CD4-positive, alpha-beta T cell treated with Interleukin-17A for 1 hour (primary cell): Measurements from ENCODE around the gene CFAP97.
A peak's percentile ranks its signal among the peaks of the same experiment; 100 is the strongest.

Experiments
- DNase-seq: peaks from one replicate; pipeline ENCODE4 v3.0.0-alpha.2; 2020

CFAP97 gene

DNA sequence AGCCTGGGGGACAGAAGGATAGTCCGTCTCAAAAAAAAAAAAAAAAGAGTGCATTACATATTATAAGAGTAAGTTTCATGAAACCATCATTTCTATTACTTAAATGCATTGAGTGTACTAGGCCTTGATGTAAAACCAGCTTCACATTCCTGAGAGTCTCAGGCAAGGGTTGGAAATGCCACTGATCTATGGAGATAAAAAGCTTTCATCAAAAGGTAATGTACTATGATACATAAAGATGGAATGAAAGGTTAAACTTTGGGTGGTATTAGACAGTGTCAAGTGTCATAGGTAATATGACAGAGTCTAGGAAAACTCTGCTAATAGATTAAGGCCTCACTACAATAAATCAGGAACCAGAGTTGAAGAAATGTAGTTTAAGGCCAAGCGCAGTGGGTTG, 7.4 kb downstream of the CFAP97 start:
- DNase-seq = no peak

DNA sequence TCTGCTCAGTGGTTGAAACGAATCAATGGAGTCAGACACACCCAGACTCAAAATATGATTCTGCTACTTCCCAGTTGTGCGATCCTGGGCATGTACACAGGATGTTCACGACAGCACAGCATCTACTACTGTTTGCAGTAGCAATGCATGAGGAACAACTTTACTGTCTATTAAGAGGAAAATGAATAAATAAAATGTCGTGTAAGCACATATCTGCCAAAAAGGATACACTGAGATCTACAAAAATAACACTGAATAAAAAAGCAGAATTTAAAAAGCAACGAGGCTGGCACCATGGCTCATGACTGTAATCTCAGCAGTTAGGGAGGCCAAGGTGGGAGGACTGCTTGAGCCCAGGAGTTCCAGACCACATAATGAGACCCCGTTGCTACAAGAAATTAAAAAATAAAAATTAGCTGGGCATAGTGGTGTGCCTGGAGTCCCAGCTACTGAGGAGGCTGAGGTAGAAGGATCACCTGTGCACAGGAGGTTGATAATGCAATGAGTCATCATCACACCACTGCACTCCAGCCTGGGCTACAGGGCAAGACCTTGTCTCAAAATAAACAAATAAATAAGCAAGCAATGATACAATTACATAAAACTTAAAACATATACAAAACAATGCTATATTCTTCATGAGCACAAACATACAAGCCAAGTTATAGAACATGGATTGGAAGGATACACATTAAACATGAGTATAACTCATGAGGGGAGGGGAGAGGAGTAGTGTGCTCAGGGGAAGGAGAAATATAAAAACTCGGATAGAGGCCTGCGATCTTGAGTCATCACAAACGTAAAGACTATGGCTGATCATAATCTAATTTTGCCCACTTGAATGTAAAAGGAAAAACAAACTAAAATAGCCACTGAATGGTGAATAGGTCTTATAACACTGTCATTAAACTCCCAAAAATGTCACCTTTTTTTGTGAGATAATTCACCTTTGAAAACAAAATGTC, 8.6 kb downstream of the CFAP97 start:
- no peak for DNase-seq

DNA sequence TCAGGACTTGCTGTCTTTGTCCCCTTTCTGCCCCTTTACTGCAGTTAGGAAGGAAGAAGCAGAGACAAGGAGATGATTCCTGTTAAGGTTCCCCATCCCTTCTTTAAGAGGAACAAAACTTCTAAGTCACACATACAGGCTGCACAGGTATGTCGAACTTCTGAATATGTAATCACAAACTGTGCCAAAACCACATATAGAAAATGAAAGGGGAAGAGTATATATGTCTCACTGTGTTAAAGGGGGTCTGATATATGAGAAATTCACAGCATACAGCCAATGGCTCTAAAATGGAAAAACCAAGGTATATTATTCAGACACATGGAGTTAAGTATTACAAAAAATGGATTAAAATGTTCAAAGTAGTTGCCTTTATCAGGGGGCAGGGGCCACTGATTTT, 11.7 kb downstream of the CFAP97 start:
- DNase-seq = no peak

GRCh38 chr4:185190306-185190856, 13.4 kb downstream of the CFAP97 start:
- DNase-seq = no peak

GRCh38 chr4:185189606-185190305, 14.0 kb downstream of the CFAP97 start:
- no peak for DNase-seq

DNA sequence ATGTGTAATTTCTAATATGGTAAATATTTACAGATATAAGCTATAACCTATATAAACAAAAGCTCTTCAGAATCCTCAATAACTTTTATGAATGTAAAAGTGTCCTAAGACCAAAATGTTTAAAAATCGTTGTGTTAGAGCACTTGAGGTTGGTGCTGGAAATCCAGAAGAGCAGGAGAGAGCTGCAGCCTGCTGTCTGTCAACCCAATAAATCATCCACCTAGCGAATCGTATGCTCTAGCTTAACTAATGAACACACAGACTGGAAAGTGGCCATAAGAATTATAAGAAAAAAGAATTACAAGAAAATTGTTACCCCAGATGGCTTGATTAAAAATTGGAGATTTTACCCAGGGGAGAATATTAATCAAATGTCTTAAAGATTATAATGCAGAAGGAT, 17.0 kb downstream of the CFAP97 start:
- DNase-seq = no peak

- peak; percentile 85 for DNase-seq
Measured at GRCh38 chr4:185183622-185184281, 20.0 kb downstream of the CFAP97 start.

GRCh38 chr4:185182239-185182638, 21.6 kb downstream of the CFAP97 start:
- DNase-seq = no peak

- no peak for DNase-seq
Measured at GRCh38 chr4:185179488-185179887, 24.3 kb downstream of the CFAP97 start.

- DNase-seq = no peak
Measured at GRCh38 chr4:185171373-185172071, 32.3 kb downstream of the CFAP97 start.

DNA sequence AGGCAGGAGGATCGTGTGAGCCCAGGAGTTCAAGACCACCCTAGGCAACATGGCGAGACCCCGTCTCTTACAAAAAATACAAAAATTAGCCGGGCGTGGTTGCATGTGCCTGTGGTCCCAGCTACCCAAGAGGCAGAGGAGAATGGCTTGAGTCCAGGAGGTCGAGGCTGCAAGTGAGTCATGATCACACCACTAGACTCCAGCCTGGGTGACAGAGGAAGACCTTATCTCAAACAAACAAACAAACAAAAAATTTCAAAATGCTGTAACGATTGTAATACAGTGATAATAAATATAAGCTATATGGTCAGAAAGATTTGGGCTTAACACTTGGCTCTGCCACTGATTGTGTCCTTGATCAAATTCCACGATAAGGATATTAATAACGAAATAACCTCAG, 36.6 kb downstream of the CFAP97 start:
- DNase-seq = no peak

DNA sequence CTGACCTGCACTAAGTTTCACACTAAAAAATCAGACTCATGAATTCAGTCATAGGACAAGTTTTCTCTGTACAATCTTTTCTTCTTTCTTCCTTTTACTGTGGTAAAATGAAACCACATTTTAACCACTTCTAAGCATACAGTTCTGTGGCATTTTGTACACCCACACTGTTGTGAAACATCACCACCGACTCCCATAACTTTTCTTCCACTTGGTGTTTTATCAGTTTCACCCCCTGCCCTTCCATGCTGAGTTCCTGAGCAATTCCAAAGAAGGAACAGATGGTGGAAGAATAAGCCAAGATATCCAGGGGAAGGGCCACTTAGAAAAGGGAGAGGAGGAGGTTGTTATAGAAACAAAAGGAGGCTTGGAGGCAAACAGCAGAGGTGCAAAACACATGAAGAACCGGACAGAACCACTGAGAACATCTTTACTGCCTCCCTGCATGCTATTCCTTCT, 38.2 kb downstream of the CFAP97 start:
- DNase-seq = peak; percentile 64

GRCh38 chr4:185151296-185151695, 52.5 kb downstream of the CFAP97 start:
- no peak for DNase-seq

GRCh38 chr4:185149392-185149791, 54.4 kb downstream of the CFAP97 start:
- no peak for DNase-seq

DNA sequence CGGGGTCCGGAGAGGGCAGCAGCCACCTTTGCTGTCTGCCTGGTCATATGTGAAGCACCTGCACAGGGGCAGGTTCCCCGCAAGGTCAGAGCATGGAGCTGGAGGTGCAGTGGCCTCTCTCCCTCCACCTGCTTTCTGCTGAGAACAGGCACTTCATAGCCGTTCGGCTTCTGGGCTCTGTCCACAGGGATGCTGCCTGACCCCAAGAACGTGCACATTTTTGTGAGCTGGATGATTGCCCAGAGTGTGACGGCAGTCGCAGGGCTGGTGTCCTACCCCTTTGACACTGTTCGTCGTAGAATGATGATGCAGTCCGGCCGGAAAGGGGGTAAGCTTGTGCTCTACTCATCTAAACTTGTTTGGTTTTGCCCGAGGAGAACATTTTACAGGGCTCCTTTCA, 58.2 kb downstream of the CFAP97 start:
- no peak for DNase-seq

GRCh38 chr4:185144601-185145240, 59.1 kb downstream of the CFAP97 start:
- no peak for DNase-seq

GRCh38 chr4:185143601-185143969, 60.2 kb downstream of the CFAP97 start:
- DNase-seq = peak; percentile 22

- DNase-seq = peak; percentile 87
Measured at GRCh38 chr4:185142912-185143600, 60.7 kb downstream of the CFAP97 start, which contains the start of gene SLC25A4. Gene SLC25A4, plus strand, starts transcription at chr4:185143266. Its CDS starts 107 bp downstream, at chr4:185143373.

DNA sequence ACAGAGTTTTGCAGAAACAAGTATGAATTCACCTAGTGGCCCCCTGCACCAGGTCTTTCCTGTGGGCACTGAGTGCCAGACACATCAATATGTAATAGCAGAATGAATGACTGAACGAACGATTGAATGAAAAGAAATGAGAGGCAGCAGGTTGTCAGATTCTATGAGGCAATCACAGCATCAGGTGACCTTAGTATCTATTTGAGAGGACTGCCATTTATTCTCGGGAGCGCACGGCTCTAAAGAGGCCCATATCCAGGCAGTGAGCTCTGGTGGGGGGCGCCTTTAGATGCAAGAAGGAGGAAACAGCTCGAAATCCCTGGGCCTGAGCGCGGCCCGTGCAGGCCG, 61.3 kb downstream of the CFAP97 start:
- DNase-seq = peak; percentile 14

- DNase-seq = no peak
Measured at GRCh38 chr4:185141777-185142176, 62.0 kb downstream of the CFAP97 start.

DNA sequence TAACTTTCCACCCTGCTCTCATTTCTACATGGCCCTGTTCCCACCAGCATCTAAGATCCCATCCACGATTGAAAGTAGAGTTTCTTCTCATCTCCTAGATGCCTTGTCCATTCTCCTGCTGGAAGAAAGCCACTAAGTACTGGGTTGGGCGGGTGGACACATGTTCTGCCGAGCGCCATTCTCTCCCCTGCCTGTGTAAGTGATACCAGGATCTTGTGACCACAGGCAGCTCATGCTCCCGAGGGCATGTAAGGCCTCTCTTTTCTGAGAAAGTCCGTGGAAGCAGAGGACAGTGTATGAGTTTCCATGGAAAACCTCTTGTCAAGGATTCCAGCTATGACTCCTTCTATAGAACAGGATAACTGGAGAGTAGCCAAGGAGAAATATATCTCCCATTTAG, 64.1 kb downstream of the CFAP97 start:
- no peak for DNase-seq
